NCI-H82 treated with DMSO at 0.1 percent for 48 hours (cell line): ENCODE results near the gene PLEKHN1.
A peak's percentile ranks its signal among the peaks of the same experiment; 100 is the strongest.
"Not testable (repeated sequence)": the region's sequence is repeated elsewhere in the genome, so short reads cannot be mapped to it uniquely, and the experiment has no call there.

Source experiments
- DNase-seq: peaks from one replicate; lab custom pipeline; 2025; ENCODE audit not compliant: unreplicated experiment; lab: John Stamatoyannopoulos, UW

Gene PLEKHN1

GRCh38 chr1:942411-942821 lies 23.9 kb upstream of the PLEKHN1 start:
- DNase-seq = no peak

- DNase-seq = no peak
These were observed 23.3 kb upstream of the PLEKHN1 start for GRCh38 chr1:942864-943533.

- DNase-seq = no peak
These were observed 22.5 kb upstream of the PLEKHN1 start for GRCh38 chr1:943545-944340.

- peak; percentile 97 for DNase-seq
These were observed 21.6 kb upstream of the PLEKHN1 start for GRCh38 chr1:944341-945325.

GRCh38 chr1:945688-946556 lies 20.4 kb upstream of the PLEKHN1 start:
- DNase-seq = no peak

- DNase-seq = not testable (repeated sequence)
These were observed 19.5 kb upstream of the PLEKHN1 start for GRCh38 chr1:946811-947210.

- no peak for DNase-seq
These were observed 18.3 kb upstream of the PLEKHN1 start for GRCh38 chr1:947958-948357.

GRCh38 chr1:950268-950667 lies 16.0 kb upstream of the PLEKHN1 start:
- DNase-seq = no peak

GRCh38 chr1:950881-951280 lies 15.4 kb upstream of the PLEKHN1 start:
- no peak for DNase-seq

GRCh38 chr1:951364-951763 lies 14.9 kb upstream of the PLEKHN1 start:
- DNase-seq = no peak

- DNase-seq = no peak
These were observed 14.1 kb upstream of the PLEKHN1 start for GRCh38 chr1:952201-952600.

- no peak for DNase-seq
These were observed 13.7 kb upstream of the PLEKHN1 start for GRCh38 chr1:952603-953002.

- DNase-seq = no peak
These were observed 12.6 kb upstream of the PLEKHN1 start for GRCh38 chr1:953524-954320.

GRCh38 chr1:954927-955326 lies 11.4 kb upstream of the PLEKHN1 start:
- DNase-seq = no peak

GRCh38 chr1:955474-955873 lies 10.8 kb upstream of the PLEKHN1 start:
- no peak for DNase-seq

GRCh38 chr1:956636-957035 lies 9.6 kb upstream of the PLEKHN1 start:
- DNase-seq = no peak

GRCh38 chr1:958823-959730 lies 7.2 kb upstream of the PLEKHN1 start, which contains the start of gene NOC2L:
NOC2L (minus strand) TSS chr1:959256; CDS start chr1:959240, 16 bp downstream.
- peak; percentile 59 for DNase-seq

- DNase-seq = no peak
These were observed 6.4 kb upstream of the PLEKHN1 start for GRCh38 chr1:959731-960362.
